ENCODE results near the gene CDH24. TPM values are rescaled to one million over a fixed set of nuclear protein-coding genes. Genes with fewer than 3 reads are reported as not detected.
A peak's percentile ranks its signal among the peaks of the same experiment; 100 is the strongest.

CDH24 gene
- total and polyA plus RNA-seq, 9 of the 15 experiments (the other 6 are each of a cell fraction or from before 2014, with no cell fraction given): 0.04 to 16.2 (median 4.9) TPM

DNA sequence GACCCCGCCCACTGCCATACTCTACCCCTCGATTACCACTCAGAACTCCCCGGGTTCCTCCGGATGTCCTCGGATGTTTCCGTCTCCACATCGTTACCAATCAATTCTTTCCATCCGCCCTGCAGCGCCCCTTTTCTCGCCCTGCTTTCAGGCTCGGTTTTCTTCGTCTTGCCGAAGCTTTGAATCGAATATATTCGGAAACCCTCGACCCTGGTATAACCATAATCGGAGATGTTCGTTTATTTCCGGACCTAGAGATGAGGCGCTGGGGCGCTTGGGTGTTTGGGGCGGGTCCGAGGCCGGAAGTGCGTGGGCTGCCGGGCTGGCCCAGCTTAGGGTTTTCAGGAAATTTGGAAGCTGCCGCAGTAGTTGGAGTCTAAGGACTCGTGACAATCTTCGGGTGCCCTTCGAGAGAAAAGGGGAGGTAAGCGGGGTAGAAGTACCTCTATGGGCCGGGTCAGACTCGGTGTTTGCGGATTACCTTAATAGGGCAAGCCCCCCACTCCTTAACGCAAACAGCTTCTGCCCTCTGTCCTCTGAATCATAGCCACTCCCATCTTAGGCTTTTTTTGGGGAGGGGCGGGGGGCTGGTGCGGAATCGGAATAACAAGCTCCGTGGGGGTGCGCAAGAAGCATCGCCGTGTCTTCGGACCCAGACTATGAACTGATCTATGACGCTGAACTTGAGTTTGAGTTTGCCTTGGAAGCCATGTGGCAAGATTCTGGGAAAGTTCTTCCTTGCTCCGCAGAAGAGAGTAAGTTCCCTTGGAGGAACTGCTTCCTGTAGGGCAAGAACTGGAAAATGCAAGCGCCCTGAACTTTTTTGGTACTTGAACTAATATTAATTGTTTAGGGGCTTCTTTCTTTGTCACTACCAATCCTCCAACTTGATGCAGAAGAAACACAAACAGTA lies 38.1 kb upstream of the CDH24 start, which contains the start of gene C14orf119 (continued):
- TF ChIP-seq, protein P1, sequence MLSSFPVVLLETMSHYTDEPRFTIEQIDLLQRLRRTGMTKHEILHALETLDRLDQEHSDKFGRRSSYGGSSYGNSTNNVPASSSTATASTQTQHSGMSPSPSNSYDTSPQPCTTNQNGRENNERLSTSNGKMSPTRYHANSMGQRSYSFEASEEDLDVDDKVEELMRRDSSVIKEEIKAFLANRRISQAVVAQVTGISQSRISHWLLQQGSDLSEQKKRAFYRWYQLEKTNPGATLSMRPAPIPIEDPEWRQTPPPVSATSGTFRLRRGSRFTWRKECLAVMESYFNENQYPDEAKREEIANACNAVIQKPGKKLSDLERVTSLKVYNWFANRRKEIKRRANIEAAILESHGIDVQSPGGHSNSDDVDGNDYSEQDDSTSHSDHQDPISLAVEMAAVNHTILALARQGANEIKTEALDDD (IDR thresholded peaks at IDR 0.05): peak; percentile 7; the same call in 1 of the 2 replicates
- TF ChIP-seq, protein P2, sequence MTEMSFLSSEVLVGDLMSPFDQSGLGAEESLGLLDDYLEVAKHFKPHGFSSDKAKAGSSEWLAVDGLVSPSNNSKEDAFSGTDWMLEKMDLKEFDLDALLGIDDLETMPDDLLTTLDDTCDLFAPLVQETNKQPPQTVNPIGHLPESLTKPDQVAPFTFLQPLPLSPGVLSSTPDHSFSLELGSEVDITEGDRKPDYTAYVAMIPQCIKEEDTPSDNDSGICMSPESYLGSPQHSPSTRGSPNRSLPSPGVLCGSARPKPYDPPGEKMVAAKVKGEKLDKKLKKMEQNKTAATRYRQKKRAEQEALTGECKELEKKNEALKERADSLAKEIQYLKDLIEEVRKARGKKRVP (CRISPR knock-in tag; IDR thresholded peaks at IDR 0.05): 0 out of 2 replicates have a peak, but pooled peaks have one; percentile 4
- TF ChIP-seq PHF8 (IDR thresholded peaks at IDR 0.05; ENCODE audit: borderline replicate concordance, low read length): peak; percentile 75; the same call in 1 of the 2 replicates
- peak; percentile 81 for TF ChIP-seq MYC (IDR thresholded peaks at IDR 0.05; ENCODE audit: low read depth, low read length)
- TF ChIP-seq MYC (CRISPR knock-in tag; IDR thresholded peaks at IDR 0.05; ENCODE audit: borderline replicate concordance, low read depth): peak; percentile 58; the same call in 1 of the 2 replicates
- TF ChIP-seq KDM5B (IDR thresholded peaks at IDR 0.05; ENCODE audit: insufficient replicate concordance, low read depth, low read length): peak; percentile 64
- peak; percentile 57 for TF ChIP-seq SMARCA4 (IDR thresholded peaks at IDR 0.05)
- 0 out of 2 replicates have a peak, but pooled peaks have one; percentile 78 for TF ChIP-seq PHB (CRISPR knock-in tag; IDR thresholded peaks at IDR 0.05)
- TF ChIP-seq BHLHE40 (IDR thresholded peaks at IDR 0.05; ENCODE audit: low read length): 0 out of 2 replicates have a peak, but pooled peaks have one; percentile 14
- TF ChIP-seq, protein P3, sequence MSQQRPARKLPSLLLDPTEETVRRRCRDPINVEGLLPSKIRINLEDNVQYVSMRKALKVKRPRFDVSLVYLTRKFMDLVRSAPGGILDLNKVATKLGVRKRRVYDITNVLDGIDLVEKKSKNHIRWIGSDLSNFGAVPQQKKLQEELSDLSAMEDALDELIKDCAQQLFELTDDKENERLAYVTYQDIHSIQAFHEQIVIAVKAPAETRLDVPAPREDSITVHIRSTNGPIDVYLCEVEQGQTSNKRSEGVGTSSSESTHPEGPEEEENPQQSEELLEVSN (IDR thresholded peaks at IDR 0.05; ENCODE audit: borderline replicate concordance in 1 of 2, extremely low read depth in 1 of 2, insufficient read depth in 1 of 2, insufficient read length in 1 of 2, low read depth in 1 of 2, low read length in 1 of 2, poor library complexity in 1 of 2, severe bottlenecking in 1 of 2): no peak
- TF ChIP-seq EP300 (IDR thresholded peaks at IDR 0.05; ENCODE audit: low read length): peak; percentile 37; the same call in 1 of the 2 replicates
- peak; percentile 3 for TF ChIP-seq MEIS2 (IDR thresholded peaks at IDR 0.05; ENCODE audit: partially characterized antibody)
- peak; percentile 59 for TF ChIP-seq DPF2 (IDR thresholded peaks at IDR 0.05)
- TF ChIP-seq, protein P4, sequence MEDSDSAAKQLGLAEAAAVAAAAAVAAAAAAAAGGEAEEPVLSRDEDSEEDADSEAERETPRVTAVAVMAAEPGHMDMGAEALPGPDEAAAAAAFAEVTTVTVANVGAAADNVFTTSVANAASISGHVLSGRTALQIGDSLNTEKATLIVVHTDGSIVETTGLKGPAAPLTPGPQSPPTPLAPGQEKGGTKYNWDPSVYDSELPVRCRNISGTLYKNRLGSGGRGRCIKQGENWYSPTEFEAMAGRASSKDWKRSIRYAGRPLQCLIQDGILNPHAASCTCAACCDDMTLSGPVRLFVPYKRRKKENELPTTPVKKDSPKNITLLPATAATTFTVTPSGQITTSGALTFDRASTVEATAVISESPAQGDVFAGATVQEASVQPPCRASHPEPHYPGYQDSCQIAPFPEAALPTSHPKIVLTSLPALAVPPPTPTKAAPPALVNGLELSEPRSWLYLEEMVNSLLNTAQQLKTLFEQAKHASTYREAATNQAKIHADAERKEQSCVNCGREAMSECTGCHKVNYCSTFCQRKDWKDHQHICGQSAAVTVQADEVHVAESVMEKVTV (CRISPR knock-in tag; IDR thresholded peaks at IDR 0.05): peak; percentile 86
- no peak for TF ChIP-seq HMGN3 (IDR thresholded peaks at IDR 0.05; ENCODE audit: borderline replicate concordance, extremely low read depth, insufficient read length, low read depth, low read length)
- TF ChIP-seq TAF7 (tag; IDR thresholded peaks at IDR 0.05): peak; percentile 85
- TF ChIP-seq ZBTB17 (CRISPR knock-in tag; IDR thresholded peaks at IDR 0.05): 0 out of 2 replicates have a peak, but pooled peaks have one; percentile 33
- TF ChIP-seq, protein P5, sequence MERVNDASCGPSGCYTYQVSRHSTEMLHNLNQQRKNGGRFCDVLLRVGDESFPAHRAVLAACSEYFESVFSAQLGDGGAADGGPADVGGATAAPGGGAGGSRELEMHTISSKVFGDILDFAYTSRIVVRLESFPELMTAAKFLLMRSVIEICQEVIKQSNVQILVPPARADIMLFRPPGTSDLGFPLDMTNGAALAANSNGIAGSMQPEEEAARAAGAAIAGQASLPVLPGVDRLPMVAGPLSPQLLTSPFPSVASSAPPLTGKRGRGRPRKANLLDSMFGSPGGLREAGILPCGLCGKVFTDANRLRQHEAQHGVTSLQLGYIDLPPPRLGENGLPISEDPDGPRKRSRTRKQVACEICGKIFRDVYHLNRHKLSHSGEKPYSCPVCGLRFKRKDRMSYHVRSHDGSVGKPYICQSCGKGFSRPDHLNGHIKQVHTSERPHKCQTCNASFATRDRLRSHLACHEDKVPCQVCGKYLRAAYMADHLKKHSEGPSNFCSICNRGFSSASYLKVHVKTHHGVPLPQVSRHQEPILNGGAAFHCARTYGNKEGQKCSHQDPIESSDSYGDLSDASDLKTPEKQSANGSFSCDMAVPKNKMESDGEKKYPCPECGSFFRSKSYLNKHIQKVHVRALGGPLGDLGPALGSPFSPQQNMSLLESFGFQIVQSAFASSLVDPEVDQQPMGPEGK (CRISPR knock-in tag; IDR thresholded peaks at IDR 0.05; ENCODE audit: borderline replicate concordance): peak; percentile 58; the same call in 1 of the 2 replicates
- no peak for TF ChIP-seq ZNF134 (CRISPR knock-in tag; conservative IDR thresholded peaks at IDR 0.05)
- no peak for TF ChIP-seq HDAC6 (IDR thresholded peaks at IDR 0.05; ENCODE audit: low read depth, low read length)
